SHP77 (cell line): ENCODE results near the gene ARG2.

ENCODE experiments used
- DNase-seq, 2 experiments: peaks; one replicate each; lab custom pipeline; 2025; lab: John Stamatoyannopoulos, UW

ARG2 gene

DNA sequence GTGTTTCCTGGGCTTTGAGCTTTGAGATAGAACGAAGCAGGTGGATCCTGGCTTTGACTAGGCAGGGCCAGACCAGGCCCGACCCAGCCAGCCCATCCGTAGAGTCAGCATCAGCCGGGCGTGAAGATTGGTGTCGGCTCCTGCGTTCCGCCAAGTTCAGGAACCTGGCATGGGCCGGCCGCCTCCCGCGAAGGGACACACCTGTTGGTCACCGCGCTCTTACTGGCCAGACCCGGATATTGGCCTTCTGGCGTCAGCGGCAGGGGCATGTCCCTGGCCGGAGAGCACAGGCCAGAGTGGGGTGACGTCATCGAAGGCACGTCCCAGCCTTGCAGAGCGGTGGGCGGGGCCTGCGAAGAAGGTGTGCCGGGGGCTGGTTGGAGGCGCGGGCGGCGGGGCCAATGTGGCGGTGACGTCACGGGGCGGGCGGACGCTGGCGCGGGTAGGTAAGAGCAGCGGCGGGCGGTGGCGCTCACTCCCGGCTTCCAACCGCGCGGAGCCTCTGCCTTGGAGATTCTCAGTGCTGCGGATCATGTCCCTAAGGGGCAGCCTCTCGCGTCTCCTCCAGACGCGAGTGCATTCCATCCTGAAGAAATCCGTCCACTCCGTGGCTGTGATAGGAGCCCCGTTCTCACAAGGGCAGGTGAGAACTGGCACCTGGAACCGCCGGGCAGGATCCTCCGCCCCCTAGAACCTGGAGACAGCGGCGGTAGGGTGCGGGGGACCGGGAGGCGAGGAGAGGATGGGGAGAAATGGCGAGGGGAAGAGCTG lies at the start of gene ARG2:
Gene ARG2, plus strand, starts transcription at position 475 of the 771 bp plus-strand sequence. Its CDS starts 58 bp downstream, at position 533.
- DNase-seq: peak; percentile 95 to 99

DNA sequence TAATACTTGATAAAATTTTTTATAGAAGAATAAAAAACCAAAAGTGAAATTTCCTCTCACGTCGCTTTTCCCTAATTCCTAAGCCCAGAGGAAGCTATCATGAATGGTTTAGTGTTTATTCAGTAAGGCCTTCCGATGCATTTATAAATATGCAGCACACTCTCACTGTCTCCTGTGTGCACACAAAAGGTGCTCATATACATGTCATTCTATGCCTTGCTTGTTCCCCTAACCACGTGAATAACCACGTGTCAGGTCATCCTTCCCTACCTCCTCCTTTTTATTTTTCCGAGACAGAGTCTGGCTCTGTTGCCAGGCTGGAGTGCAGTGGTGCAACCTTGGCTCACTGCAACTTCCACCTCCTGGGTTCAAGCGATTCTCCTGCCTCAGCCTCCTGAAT lies 49.3 kb upstream of the ARG2 start:
- DNase-seq: no peak

DNA sequence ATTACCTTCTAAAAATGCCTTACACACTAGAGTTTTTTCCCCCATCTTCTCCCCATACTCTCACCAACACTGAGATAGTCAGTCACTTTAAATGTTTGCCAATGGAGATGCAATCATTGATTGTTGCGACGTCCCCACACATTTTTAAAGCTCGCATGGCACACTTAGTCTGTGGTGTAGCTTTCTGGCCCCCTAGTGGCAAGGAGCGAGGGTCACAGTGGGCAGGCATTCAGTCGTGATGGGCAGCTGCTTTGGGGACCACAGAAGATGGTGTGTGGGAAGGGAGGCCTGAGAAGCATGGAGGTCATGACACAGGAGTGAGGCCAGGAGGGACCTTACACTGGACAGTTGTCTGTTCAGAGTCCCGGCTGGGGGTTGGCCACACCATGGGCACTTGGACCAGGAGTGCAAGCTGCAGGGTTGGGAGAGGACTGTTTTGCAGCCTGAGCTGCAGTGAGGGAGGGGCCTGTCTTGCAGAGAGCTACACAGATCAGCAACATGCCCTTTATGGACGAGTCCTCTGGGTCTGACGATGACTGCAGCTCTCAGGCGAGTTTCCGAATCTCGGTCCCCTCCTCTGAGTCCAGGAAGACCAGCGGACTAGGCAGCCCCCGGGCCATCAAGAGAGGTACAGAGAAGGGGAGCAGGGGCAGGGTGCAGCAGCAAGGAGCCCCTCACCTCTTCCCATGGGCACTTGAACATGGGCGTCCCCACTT lies 48.3 kb upstream of the ARG2 start:
- DNase-seq: peak; percentile 34 to 55

DNA sequence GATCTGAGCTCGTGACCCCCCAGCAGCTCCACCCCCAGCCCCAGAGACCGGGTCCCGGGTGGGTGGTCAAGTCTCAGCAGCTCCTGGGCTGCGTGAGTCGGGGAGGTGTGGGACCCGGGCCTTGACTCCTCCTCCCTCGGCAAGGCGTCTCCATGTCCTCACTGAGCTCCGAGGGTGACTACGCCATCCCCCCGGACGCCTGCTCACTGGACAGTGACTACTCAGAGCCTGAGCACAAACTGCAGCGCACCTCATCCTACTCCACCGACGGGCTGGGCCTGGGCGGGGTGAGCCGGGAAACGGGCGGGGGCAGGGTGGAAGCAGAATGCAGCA lies 47.8 kb upstream of the ARG2 start:
- DNase-seq: no peak

DNA sequence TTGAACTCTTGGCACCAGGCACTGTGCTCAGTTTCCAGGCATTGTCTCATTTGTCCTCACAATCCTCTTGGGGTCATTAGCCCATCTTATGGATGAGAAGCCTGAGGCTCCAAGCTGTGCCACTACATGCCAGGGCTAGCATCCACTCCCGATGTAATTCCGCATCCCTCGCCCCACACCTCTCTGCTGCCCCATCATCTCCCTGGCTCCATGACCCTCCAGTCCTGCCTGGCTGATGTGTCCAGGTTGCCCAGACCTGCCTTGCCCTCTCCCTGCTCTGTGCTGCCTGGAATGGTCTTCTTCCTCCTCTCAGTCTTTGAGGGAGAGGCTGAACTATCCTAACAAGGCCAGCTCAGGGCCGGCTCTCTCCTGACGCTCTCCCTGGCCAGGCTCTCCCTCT lies 47.1 kb upstream of the ARG2 start:
- no peak for DNase-seq

DNA sequence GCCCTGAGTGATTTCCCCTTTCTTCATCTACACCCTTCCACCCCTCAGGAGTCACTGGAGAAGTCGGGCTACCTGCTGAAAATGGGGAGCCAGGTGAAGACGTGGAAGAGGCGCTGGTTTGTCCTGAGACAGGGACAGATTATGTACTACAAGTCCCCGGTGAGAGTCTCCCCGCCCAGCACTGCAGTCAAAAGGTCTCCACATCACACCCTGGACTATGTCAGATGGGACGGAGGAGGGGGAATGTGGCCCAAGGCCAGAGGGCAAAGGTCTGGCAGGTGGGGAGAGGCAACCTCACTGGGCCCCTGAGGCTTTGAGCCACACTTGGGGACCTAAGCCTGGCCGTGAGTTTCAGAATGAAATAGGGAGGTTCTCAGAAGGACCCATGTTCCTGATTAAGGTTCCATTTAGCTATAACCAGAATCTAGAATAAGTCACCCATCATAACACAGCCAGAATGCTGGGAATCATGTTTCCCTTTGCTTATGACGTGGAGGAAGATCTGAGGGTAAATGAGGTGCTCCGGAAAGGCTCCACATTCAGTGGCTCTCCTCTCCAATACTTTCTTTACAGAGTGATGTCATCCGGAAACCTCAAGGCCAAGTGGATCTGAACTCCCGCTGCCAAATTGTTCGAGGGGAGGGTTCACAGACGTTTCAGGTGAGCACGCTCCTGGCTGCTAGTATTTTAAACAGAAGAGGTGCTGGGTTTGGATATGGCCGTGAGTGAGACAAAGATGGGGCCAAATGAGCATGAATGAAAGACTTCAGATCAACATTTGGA lies 46.3 kb upstream of the ARG2 start:
- DNase-seq: no peak

DNA sequence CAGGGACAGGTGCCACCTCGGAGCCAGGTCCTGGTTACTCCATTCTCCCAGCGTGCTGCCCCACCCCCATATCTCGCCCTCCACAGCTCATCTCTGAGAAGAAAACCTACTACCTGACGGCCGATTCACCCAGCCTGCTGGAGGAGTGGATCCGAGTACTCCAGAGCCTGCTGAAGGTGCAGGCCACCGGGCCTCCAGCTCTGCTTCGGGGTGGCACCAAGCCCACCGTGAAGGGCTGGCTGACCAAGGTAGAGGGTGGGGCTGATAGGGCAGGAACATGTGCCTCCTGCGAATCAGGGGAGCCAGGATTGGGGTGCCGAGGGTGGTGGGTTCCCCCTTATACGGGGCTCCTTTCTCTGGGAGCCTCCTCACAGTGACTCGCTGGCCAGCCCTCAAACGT lies 45.6 kb upstream of the ARG2 start:
- DNase-seq: no peak

DNA sequence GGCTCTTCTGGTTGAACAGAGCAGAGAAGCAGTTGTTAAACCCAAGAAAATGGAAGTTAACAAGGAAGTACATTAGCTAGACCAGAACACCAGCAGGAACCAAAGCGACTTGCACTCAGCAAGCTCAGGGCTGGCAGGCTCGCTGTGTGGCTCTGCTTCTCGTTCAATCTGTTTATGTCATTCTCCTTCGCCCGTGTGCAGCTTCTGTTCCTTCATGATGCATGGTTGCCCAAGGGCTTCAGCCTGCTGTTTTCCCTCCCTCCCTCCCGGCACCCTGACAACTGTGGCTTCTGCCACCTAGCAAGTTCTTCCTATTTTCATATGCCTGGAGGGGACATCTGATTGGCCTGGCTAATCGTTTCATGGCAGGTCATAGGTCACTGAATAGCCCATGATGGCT lies 44.9 kb upstream of the ARG2 start:
- DNase-seq: no peak

DNA sequence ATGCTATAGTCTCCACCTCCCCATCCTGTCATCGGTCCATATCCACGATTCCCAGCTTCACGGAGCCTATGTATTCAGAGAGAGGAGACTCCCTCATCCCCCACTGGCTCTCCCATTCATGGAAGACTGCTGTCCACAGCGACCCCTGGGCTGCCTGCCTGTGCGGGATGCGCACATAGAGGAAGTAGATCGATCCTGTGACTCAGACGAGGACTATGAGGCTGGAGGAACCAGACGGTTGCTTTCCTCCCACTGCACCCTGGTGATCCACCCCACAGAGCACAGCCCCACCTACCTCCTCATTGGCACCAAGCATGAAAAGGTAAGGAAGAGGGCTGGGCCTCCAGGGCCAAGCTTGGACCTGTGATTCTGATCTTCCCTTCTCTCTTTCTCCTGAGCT lies 44.0 kb upstream of the ARG2 start:
- no peak for DNase-seq

DNA sequence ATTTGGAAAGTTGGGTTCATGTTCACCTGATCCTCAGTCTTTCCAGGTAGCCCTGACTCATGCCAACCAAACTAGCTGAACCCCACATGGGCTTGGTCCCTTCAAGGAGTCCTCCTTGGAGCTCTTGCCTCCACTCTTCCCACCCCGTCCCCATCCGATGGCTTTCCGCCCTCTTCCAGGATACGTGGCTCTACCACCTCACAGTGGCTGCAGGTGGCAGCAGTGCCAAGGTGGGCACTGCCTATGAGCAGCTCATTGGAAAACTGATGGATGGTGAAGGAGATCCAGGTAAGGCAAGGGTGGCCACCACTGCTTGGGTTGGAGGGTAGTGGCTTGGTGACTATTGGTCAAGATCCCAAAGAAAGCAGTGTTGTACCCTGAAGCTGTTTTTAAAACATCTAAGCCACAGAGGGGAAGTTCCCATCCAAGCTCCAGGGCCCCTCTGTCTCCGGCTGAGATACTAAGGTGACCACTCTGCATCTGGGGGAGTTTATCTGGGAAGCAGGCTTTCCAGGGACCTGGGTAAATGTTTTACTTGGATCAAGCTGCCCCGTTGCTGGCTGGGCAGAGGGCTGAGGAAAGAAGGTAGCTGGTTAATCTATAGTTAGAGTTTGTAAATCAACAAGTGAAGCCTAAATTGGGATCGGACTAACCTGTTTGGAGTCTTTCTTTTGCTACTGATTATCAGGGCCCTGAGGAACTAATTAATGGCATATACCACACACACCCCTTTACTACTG lies 43.3 kb upstream of the ARG2 start:
- no peak for DNase-seq

DNA sequence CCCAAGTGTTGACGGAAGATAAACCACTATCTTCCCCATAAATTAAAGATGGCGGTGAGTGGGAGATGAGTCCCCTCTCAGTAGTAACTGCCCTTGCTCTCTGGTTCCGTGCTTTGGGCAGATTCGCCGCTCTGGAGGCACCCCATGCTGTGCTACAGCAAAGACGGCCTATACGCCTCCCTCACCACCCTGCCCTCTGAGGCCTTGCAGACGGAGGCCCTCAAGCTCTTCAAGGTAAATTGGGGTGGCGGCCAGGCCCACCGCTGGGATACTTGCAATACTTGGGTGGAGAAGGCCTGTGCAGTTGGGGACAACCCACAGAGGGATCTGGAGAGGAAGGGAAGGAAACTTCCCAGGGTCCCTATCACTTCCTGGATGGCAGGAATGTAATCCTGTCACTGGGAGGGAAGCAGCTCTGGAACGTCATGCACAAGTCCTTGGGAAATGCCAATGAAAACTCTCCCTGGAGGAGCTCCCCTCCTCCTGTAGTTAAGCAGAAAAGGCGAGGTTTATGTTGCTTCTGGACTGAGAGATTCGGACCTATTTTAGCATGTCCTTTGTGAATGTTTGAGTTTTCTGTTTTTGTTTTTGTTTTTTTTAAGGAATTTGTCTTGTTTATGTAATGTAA lies 42.4 kb upstream of the ARG2 start:
- no peak for DNase-seq

DNA sequence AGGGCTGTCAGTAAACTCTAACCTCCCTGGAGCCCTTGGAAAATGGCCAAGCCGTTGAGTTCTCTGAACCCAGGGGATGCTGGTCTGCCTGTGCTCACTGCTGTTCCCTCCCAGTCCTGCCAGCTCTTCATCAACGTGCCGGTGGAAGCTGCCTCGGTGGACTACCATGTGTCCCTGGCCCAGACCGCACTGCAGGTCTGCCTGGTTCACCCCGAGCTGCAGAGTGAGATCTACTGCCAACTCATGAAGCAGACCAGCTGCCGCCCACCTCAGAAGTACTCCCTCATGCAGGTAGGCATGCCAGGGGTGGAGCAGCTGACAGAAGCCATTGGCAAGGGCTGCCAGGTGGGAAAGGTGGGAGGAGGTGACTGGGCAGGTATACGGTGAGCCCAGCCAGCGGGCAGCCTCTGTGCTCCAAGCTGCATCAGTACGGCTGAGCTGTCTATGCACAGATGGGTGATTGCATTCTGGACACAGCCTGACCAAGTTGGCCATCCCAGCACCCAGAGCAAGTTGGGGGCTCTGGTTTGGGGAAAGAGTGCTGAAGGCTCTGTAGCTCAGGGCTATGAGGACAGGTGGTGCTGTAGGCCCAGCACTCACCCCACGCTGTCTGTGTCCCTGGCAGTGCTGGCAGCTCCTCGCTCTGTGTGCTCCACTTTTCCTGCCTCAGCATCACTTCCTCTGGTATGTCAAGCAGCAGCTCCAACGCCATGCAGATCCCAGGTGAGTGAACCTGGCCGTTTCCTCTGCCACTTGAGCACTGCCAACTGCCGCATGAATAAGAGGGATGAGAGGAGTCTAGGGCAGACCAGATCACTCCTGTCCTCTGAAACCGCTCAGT lies 41.6 kb upstream of the ARG2 start:
- DNase-seq: no peak

DNA sequence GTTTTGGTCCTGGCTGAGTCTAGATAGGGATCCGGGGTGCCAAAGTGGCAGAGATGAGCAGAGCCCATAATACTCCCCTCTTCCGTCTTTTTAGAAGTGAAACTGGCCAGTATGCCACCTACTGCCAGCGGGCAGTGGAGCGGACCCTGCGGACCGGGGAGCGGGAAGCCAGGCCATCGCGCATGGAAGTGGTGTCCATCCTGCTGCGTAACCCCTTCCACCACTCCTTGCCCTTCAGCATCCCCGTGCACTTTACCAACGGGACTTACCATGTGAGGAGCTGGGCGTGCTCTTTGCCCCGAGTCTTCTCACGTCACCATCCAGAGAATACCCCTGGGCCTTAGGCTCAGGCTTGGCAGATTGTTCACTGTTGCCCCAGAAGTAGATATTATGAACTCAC lies 40.7 kb upstream of the ARG2 start:
- no peak for DNase-seq

DNA sequence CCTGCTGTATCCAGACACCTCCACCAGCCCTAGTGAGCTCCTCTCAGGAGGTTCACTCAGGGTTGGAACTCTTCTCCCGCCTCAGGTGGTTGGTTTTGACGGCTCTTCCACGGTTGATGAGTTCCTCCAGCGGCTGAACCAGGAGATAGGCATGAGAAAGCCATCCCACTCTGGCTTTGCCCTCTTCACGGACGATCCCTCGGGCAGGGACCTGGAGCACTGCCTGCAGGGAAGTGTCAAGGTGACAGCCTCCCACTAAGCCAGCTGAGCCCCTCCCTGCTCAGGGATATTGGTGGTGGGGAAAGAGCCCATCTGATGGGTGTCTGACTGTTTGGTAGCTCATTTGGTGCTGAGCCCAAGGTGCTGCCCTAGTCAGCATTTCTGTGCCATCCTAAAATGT lies 40.1 kb upstream of the ARG2 start:
- no peak for DNase-seq

DNA sequence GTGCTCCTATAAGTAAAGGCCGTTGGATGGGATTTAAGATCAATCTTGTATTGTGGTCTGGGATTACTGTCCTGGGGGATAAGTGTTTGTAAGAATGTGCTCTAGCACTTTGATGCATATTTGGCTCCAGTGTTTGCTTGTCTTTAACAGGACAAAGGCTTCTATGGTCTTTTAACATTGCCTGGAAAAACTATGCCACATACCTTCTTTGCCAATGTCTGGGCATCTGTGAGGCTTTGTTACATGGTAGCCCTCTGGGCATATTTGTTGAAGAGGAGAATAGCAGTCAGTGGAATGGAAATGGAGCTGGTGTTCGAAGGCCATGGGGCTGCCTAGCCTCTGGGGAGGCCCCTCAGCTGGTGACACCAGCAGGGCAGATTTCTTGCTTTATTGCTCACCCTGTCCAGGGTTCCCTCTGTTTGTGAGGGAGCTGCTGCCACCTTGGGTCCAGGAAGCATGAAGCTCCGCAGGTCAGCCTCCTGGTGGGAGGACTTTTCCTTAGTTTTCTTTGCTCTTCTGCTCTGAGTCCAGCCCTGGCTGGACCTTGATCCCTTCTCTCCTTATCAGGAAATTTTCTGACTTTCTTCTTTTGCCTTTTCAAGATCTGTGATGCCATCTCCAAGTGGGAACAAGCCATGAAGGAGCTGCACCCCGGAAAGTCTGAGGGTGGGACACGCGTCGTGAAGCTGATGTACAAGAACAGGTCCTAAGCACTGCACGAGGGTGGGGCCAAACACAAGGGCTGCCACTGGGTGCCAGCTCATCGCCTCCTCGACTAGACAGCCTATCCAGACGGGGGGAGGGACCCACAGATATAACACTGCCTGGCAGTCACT lies 39.2 kb upstream of the ARG2 start:
- no peak for DNase-seq

DNA sequence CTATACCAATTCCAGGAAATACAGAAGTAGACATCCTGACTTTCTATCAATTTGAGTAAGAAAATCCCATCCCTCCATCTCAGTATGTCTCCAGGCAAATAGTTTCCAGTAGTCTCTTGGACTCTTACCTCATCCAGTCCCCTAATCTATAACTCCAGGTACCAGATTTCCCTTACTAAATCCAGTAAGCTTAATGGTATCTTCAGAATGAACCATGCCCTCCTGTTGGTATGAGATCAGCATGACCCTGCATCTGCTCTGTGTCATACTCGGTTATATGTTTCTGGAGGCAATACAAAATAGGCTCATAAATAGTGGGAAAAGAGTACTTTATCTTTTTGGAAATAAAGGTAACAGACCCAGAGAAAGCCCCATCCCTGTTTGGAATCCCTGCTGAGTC lies 38.1 kb upstream of the ARG2 start:
- no peak for DNase-seq

DNA sequence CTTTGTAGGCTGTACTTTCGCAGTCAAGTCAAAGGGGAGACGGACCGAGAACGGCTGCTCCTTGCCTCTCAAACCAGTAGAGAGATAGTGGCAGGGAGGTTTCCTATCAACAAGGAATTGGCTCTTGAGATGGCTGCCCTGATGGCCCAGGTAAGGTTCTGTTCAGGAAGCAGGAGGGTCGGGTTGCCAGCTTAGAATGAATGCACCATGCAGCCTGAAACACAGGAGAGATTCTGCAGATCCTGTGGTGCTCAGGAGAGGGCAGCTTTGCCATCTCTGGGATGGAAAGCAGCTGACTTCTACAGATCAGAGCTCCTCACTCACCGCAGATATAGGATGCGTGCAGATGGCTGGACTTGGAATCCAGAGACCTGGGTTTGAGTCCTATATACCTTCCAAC lies 37.7 kb upstream of the ARG2 start:
- no peak for DNase-seq

DNA sequence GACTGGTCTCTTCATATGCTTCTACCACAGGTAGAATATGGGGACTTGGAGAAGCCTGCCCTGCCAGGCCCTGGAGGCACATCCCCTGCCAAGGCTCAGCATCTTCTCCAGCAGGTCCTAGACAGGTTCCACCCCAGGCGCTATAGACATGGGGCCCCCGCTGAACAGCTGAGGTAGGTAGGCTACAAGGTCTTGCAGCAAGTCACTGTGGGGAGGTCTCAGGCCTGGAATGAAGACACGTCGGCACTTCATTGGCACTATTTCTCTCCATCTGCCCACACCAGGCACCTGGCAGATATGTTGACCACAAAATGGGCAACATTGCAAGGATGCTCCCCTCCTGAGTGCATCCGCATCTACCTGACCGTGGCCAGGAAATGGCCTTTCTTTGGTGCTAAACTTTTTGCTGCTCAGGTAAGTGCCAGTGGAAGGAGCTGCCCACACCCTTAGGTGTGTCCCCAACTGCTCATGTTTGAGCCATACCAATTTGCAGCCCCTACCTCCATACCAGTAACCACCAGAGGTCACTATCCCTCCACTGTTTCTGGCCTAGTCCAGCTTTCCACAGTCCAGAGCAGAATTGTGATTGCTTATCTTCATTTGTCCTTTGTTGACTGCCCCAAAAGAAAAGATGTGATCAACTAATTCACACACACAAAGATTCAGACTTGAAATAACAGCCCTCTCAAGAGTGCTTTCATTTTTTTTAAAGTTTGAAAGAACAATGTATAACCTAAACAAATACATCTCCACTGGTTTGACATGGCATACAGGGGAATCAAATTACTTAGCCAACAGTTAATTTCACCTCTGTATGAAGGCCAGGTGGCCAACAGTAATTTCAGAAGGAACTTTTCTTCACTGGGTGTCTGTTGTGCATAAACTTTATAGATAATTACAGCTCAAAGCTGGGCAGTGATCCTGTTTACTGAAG lies 35.7 kb upstream of the ARG2 start:
- DNase-seq: peak; percentile 20 to 49

DNA sequence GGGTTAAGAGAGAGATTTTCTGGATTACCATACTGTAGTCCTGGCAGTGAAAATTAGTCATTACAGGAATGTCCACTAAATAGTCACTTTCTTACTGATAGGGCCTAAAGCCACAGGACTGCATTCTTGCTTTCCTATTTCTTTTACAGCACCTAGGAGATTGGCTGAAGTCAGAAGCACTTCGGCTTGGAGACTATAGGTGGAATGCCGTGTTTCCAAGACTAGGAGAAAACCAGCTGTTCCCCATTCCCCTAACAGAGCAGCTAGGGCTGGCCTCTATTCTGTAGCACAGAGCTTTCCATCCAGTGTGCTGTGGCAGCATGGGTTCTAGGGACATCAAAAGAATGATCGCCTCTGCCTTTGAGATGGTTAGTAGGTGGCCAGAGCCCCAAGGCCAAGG lies 34.7 kb upstream of the ARG2 start:
- DNase-seq: no peak
